ENCODE measurements around the gene NEK1.
A peak's percentile ranks its signal among the peaks of the same experiment; 100 is the strongest.

NEK1 gene

DNA sequence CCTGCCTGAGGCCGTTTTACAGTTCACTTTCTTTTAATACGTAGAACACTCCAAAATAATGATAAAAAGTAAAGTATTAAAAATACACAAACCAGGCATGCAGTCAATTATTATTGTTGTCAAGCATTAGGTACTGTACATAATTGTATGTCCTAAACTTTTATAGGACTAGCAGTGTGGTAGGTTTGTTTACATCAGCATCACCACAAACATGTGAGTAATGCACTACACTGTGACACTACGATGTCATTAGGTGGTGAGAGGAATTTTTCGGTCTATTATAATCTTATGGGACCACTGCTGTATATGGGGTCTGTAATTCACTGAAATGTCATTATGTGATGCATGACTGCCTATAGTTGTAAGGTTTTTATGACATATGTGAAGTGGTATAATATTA, 192.1 kb downstream of the NEK1 start:
- no peak overlapping the region for H2AFZ ChIP-seq (ENCODE audit: low read length, unreplicated experiment)
- no peaks in the 10 kb centered on the region for H3K27me3 ChIP-seq (ENCODE audit: insufficient read depth, low read length)
- H3K27ac ChIP-seq (ENCODE audit: low read depth, low read length), result no peak overlapping the region
- H3K79me2 ChIP-seq (ENCODE audit: control insufficient read depth, insufficient read depth, low read length, unreplicated experiment), result no peaks in the 10 kb centered on the region
- no peaks in the 10 kb centered on the region for H3K4me1 ChIP-seq (ENCODE audit: control insufficient read depth, insufficient read depth, low read length, unreplicated experiment)
- H3K4me3 ChIP-seq (ENCODE audit: low read depth, low read length), result no peak overlapping the region
- 0 out of 2 replicates have a peak, but pooled peaks cover 3% of the 10 kb centered on the region for H3K36me3 ChIP-seq (ENCODE audit: insufficient read depth, low read length)

DNA sequence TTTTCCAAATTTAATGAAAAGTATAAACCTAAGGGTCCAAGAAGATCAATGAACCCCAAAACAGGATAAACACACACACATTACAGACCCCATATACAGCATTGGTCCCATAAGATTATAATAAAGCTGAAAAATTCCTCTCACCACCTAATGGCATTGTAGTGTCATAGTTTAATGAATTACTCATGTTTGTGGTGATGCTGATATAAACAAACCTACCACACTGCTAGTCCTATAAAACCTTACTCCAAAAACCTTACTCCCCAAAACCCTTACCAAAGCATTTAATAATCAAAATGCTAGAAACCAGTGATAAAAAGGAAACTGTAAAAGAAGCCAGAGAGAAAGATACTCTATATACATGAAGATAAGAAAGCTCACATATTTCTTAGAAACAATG, 193.5 kb downstream of the NEK1 start:
- Histone ChIP-seq H3K4me3 (ENCODE audit: low read depth, low read length) (no peak overlapping the region), H3K27me3 (ENCODE audit: insufficient read depth, low read length) (no peaks in the 10 kb centered on the region), H2AFZ (ENCODE audit: low read length, unreplicated experiment) (no peak overlapping the region), H3K27ac (ENCODE audit: low read depth, low read length) (no peak overlapping the region), H3K79me2 (ENCODE audit: control insufficient read depth, insufficient read depth, low read length, unreplicated experiment) (no peaks in the 10 kb centered on the region), H3K36me3 (ENCODE audit: insufficient read depth, low read length) (0 out of 2 replicates have a peak, but pooled peaks cover 3% of the 10 kb centered on the region), H3K4me1 (ENCODE audit: control insufficient read depth, insufficient read depth, low read length, unreplicated experiment) (no peaks in the 10 kb centered on the region)

DNA sequence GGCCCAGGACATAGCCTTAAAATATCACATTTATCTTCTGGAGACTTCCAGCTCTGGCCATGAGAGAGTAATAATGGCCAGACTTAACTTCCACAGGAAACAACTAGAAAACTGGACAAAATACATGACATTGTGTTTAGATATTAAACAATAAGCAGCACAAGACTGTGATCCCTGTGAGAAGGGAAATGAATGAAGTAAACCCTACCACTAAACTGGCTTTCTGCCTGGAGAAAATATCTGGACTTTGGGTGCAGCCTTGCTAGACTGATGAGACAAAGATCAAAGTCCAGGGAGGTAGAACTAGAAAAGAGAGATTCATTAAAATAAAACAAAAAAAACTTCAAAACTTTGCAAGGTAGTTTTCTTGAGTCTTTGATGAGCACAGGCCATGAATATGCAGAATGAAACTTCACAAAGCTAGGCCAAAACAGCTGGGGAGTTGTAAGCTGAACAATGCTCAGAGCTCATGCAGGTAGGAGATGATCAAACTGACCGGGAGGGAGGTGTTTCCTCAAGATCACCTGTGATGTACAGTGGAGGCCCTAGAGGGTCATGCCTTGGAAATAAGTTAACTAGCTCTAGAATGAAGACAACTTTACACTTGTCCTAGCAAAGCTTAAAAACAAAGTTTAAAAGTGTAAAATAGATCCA, 194.6 kb downstream of the NEK1 start:
- no peak overlapping the region for H3K4me3 ChIP-seq (ENCODE audit: low read depth, low read length)
- no peak overlapping the region for H3K27ac ChIP-seq (ENCODE audit: low read depth, low read length)
- H3K4me1 ChIP-seq (ENCODE audit: control insufficient read depth, insufficient read depth, low read length, unreplicated experiment), result no peaks in the 10 kb centered on the region
- H3K79me2 ChIP-seq (ENCODE audit: control insufficient read depth, insufficient read depth, low read length, unreplicated experiment), result no peaks in the 10 kb centered on the region
- H2AFZ ChIP-seq (ENCODE audit: low read length, unreplicated experiment), result no peak overlapping the region
- H3K36me3 ChIP-seq (ENCODE audit: insufficient read depth, low read length), result 0 out of 2 replicates have a peak, but pooled peaks cover 3% of the 10 kb centered on the region
- no peaks in the 10 kb centered on the region for H3K27me3 ChIP-seq (ENCODE audit: insufficient read depth, low read length)

DNA sequence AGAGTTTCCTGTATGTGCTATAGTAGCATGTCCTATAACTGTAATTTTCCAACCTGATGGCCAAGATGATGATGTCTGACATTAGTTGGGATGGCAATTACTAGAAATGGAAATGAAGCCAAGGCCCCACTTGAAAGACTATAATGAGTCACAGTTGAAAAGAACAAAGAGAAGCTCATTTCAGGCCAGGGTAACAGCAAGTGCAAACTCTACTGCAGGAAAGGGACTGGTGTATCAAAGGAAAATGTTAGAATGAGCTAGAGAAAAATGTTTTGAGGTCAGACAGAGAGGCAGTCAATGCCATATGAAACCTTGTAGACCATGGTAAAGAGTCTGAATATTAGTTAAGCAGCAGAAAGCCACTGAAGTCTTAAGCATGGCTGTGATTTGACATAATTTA, 195.4 kb downstream of the NEK1 start:
- Histone ChIP-seq H3K36me3 (ENCODE audit: insufficient read depth, low read length) (0 out of 2 replicates have a peak, but pooled peaks cover 3% of the 10 kb centered on the region), H3K27ac (ENCODE audit: low read depth, low read length) (no peak overlapping the region), H3K27me3 (ENCODE audit: insufficient read depth, low read length) (no peaks in the 10 kb centered on the region), H3K4me3 (ENCODE audit: low read depth, low read length) (no peak overlapping the region), H2AFZ (ENCODE audit: low read length, unreplicated experiment) (no peak overlapping the region), H3K79me2 (ENCODE audit: control insufficient read depth, insufficient read depth, low read length, unreplicated experiment) (no peaks in the 10 kb centered on the region), H3K4me1 (ENCODE audit: control insufficient read depth, insufficient read depth, low read length, unreplicated experiment) (no peaks in the 10 kb centered on the region)

DNA sequence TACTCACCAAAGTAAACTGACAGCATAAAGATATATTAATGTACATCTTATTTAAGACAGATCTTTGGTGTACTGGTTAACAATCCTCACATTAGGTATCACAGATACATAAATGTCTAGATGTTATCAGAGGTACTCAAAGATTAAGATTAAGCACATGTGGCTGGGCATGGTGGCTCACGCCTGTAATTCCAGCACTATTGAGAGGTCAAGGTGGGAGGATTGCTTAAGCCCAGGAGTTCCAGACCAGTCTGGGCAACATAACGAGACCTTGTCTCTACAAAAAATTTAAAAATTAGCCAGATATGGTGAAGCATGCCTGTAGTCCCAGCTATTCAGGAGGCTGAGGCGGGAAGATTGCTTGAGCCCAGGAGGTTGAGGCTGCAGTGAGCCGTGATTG, 195.9 kb downstream of the NEK1 start:
- Histone ChIP-seq H3K27ac (ENCODE audit: low read depth, low read length) (no peak overlapping the region), H3K36me3 (ENCODE audit: insufficient read depth, low read length) (0 out of 2 replicates have a peak, but pooled peaks cover 3% of the 10 kb centered on the region), H3K4me3 (ENCODE audit: low read depth, low read length) (no peak overlapping the region), H2AFZ (ENCODE audit: low read length, unreplicated experiment) (no peak overlapping the region), H3K4me1 (ENCODE audit: control insufficient read depth, insufficient read depth, low read length, unreplicated experiment) (no peaks in the 10 kb centered on the region), H3K27me3 (ENCODE audit: insufficient read depth, low read length) (no peaks in the 10 kb centered on the region), H3K79me2 (ENCODE audit: control insufficient read depth, insufficient read depth, low read length, unreplicated experiment) (no peaks in the 10 kb centered on the region)

DNA sequence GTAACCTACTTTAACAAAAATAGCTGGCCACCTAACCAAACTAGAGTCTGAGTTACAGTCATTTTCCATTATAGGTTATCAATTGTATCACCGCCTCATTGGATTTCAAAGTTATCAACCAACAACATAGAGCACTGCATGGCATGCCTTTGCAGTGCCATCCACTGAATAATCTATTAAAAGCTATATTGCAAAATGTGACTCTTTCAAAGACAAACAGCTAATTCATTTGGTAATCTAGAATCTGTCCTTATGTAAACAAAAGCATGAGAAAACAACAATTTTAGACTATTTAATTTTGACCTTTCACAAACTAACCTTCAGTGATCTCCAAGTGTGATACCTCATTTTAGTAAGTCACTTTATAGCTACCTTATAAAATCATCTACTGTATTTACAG, 197.5 kb downstream of the NEK1 start:
- H3K4me3 ChIP-seq (ENCODE audit: low read depth, low read length), result no peak overlapping the region
- H3K27ac ChIP-seq (ENCODE audit: low read depth, low read length), result no peak overlapping the region
- H3K36me3 ChIP-seq (ENCODE audit: insufficient read depth, low read length), result 0 out of 2 replicates have a peak, but pooled peaks cover 3% of the 10 kb centered on the region
- H3K79me2 ChIP-seq (ENCODE audit: control insufficient read depth, insufficient read depth, low read length, unreplicated experiment), result no peaks in the 10 kb centered on the region
- no peaks in the 10 kb centered on the region for H3K4me1 ChIP-seq (ENCODE audit: control insufficient read depth, insufficient read depth, low read length, unreplicated experiment)
- H2AFZ ChIP-seq (ENCODE audit: low read length, unreplicated experiment), result no peak overlapping the region
- no peaks in the 10 kb centered on the region for H3K27me3 ChIP-seq (ENCODE audit: insufficient read depth, low read length)

DNA sequence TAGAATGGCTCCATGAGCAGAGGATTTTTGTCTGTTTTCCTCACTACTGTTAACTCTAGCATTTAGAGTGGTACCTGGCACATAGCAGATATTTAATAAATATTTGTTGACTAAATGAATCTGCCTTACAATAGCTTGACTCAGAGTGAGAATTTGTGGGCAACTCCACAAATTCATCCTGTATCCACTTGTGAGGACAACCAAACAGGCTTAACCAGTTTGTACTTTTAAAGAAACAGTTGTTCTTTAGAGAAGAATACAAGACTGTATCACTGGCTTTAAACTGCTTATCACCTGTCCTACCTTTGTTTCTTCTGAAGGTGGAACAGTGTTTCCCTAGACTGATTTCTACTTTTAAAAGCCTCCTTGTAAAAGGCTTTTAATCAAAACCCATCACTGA, 200.3 kb downstream of the NEK1 start:
- no peaks in the 10 kb centered on the region for H3K27me3 ChIP-seq (ENCODE audit: insufficient read depth, low read length)
- no peak overlapping the region for H3K27ac ChIP-seq (ENCODE audit: low read depth, low read length)
- H2AFZ ChIP-seq (ENCODE audit: low read length, unreplicated experiment), result no peak overlapping the region
- no peaks in the 10 kb centered on the region for H3K79me2 ChIP-seq (ENCODE audit: control insufficient read depth, insufficient read depth, low read length, unreplicated experiment)
- H3K36me3 ChIP-seq (ENCODE audit: insufficient read depth, low read length), result no peaks in the 10 kb centered on the region
- H3K4me3 ChIP-seq (ENCODE audit: low read depth, low read length), result no peak overlapping the region
- H3K4me1 ChIP-seq (ENCODE audit: control insufficient read depth, insufficient read depth, low read length, unreplicated experiment), result no peaks in the 10 kb centered on the region

DNA sequence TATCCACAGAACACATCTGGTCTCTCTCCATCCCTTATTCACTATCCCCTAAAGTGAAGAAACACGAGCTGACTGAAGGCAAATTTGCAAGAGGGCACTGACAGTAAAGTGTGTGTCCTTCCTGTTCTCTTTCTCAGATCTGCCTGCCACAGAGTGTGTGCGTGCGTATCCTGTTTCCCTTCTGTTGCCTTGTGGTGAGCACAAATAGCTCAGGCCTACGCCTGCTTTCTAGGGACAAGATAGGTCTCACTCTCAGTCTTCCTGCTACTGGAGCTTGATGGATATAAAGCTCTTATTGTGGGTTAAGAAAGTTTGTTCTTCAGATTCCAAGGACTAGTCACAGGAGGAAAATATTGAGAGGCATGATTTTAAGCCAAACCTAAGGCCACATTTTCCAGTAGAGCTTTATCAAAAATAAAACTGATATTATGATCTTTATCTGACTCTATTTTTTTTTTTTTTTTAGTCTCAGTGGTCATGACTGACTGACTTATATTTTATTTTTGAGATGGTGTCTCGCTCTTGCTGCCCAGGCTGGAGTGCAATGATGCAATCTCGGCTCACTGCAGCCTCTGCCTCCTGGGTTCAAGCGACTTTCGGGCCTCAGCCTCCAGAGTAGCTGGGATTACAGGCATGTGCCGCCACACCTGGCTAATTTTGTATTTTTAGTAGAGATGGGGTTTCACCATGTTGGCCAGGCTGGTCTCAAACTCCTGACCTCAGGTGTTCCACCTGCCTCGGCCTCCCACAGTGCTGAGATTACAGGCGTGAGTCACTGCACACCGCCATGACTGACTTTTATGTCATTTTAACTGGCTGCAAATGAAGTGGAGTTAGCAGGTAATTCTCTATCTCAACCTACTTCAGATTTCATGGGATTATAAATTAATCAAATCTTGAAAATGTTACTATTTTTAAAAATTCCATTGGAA, 201.3 kb downstream of the NEK1 start:
- Histone ChIP-seq H3K4me1 (ENCODE audit: control insufficient read depth, insufficient read depth, low read length, unreplicated experiment) (no peaks in the 10 kb centered on the region), H2AFZ (ENCODE audit: low read length, unreplicated experiment) (no peak overlapping the region), H3K79me2 (ENCODE audit: control insufficient read depth, insufficient read depth, low read length, unreplicated experiment) (no peaks in the 10 kb centered on the region), H3K27ac (ENCODE audit: low read depth, low read length) (no peak overlapping the region), H3K27me3 (ENCODE audit: insufficient read depth, low read length) (no peaks in the 10 kb centered on the region), H3K4me3 (ENCODE audit: low read depth, low read length) (no peak overlapping the region), H3K36me3 (ENCODE audit: insufficient read depth, low read length) (no peaks in the 10 kb centered on the region)

DNA sequence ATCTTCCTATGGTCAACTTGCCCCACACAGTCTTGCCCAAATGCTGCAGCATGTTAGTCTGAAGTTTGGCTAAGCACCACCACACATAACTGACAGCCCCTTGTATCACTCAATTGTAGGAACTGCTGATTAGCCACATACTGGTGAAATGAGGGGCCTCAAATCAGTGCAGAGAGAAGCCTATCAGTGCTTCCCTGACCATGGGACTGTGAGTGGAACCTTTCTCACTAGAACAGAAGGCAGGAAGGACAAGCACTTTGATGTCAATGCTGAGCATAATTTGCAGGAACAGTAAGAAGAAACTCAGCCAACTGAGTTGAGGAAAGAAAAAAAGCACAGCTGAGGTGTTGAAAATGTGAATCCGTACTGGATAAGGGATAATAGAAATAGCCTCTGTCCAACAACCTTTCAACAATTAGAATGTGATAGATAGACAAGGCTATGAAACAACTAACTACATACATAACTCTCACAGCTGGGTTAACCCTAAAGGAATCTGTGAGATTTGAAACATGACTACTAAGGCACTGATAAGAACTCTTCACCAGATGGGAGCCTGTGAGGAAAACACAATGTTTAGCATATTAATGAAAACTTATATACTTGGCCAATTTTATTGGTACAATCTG, 205.1 kb downstream of the NEK1 start:
- no peak overlapping the region for H3K27ac ChIP-seq (ENCODE audit: low read depth, low read length)
- peaks cover 7% of the 10 kb centered on the region for H3K4me1 ChIP-seq (ENCODE audit: control insufficient read depth, insufficient read depth, low read length, unreplicated experiment)
- no peak overlapping the region for H2AFZ ChIP-seq (ENCODE audit: low read length, unreplicated experiment)

DNA sequence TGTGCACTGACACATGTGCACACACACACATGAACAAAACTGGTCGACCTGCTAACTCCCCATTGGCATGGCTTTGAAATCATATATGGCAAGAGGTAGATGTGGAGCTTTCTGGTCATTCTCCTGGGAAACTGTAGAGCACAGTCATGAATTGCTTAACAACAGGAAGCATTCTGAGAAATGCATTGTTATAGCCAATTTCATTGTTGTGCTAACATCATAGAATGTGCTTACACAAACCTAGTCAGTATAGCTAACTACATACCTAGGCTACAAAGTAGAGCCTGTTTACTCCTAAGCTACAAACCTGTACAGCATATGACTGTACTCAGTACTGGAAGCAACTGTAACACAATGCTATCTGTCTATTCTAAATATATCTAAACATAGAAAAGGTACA, 207.4 kb downstream of the NEK1 start:
- H3K36me3 ChIP-seq (ENCODE audit: insufficient read depth, low read length), result no peaks in the 10 kb centered on the region
- H3K4me3 ChIP-seq (ENCODE audit: low read depth, low read length), result no peak overlapping the region
- peak overlapping the region; percentile 38; the same call in 1 of the 2 replicates for H3K27ac ChIP-seq (ENCODE audit: low read depth, low read length)

More for the DNA sequence above, 205.1 kb downstream of the NEK1 start:
- Histone ChIP-seq H3K79me2 (ENCODE audit: control insufficient read depth, insufficient read depth, low read length, unreplicated experiment) (no peaks in the 10 kb centered on the region), H3K4me3 (ENCODE audit: low read depth, low read length) (no peak overlapping the region), H3K36me3 (ENCODE audit: insufficient read depth, low read length) (no peaks in the 10 kb centered on the region), H3K27me3 (ENCODE audit: insufficient read depth, low read length) (no peaks in the 10 kb centered on the region)

More for the DNA sequence above, 207.4 kb downstream of the NEK1 start:
- H3K79me2 ChIP-seq (ENCODE audit: control insufficient read depth, insufficient read depth, low read length, unreplicated experiment), result no peaks in the 10 kb centered on the region
- peaks cover 7% of the 10 kb centered on the region for H3K4me1 ChIP-seq (ENCODE audit: control insufficient read depth, insufficient read depth, low read length, unreplicated experiment)
- H2AFZ ChIP-seq (ENCODE audit: low read length, unreplicated experiment), result no peak overlapping the region
- H3K27me3 ChIP-seq (ENCODE audit: insufficient read depth, low read length), result no peaks in the 10 kb centered on the region
